HepG2 (cell line): Measurements from ENCODE around the gene SH2D7. TPM values are rescaled to one million over a fixed set of nuclear protein-coding genes. Genes with fewer than 3 reads are reported as not detected.
A peak's percentile ranks its signal among the peaks of the same experiment; 100 is the strongest.

Experiments
- ATAC-seq: fragments of 200-7000 bp; cut with Tn5 transposase; 3 replicates; pipeline ENCODE4 v1.9.1; 2020; ENCODE audit warnings: mild to moderate bottlenecking, moderate library complexity
- BruUV-seq: library from RNA; stranded (reverse); fragments of 400-500 nt; replicated peaks from 2 replicates; lab custom pipeline; 2021; lab: Mats Ljungman, UMichigan
- CTCF ChIA-PET: fragments of 300-600 bp; formaldehyde crosslinking; extraction: SDS; loops from one replicate; lab custom pipeline; 2021; ENCODE audit warnings: low total read pairs, inconsistent platforms, low intra/inter-chr PET ratio; lab: Yijun Ruan, JAX
- POLR2A ChIA-PET: fragments of 350-600 bp; sonication (Branson Sonifier 250); formaldehyde crosslinking; loops from one replicate; lab custom pipeline; 2020; ENCODE audit warnings: antibody characterized with exemption, inconsistent platforms; lab: Yijun Ruan, JAX
- DNase-seq: peaks from one replicate; pipeline ENCODE4 v3.0.0-alpha.2; 2015; ENCODE audit warnings: low spot score
- FAIRE-seq: peaks from 3 replicates; lab custom pipeline; 2011; peaks lifted over from hg19 to GRCh38; lab: Jason Lieb, UNC
- H2AFZ ChIP-seq: one replicate; pipeline ENCODE4 v1.6.1; 2011; ENCODE audit warnings: low read length, inconsistent platforms
- H3K27ac ChIP-seq: fragments of 300-600 bp; 3 replicates; pipeline ENCODE4 v1.8.0; 2011; ENCODE audit warnings: mixed run types, mild to moderate bottlenecking, mixed read lengths, low read length, inconsistent platforms; ENCODE audit not compliant: insufficient read depth; ENCODE audit errors: extremely low read length
- H3K27me3 ChIP-seq, 2 experiments: fragments of 200-600 bp in 1 of 2; 2 replicates in 1 of 2; 3 replicates in 1 of 2; pipeline versions ENCODE4 v1.6.0 to v1.8.0; 2011; ENCODE audit warnings: low read length in 2 of 2, mild to moderate bottlenecking in 2 of 2, moderate library complexity in 2 of 2, inconsistent platforms in 1 of 2; ENCODE audit not compliant: insufficient read depth in 2 of 2, control insufficient read depth in 1 of 2
- H3K36me3 ChIP-seq, 2 experiments: fragments of 200-600 bp in 1 of 2; replicated peaks in 1 of 2; 2 replicates in 1 of 2; 3 replicates in 1 of 2; pipeline versions ENCODE4 v1.5.1 to v1.8.0; 2011; ENCODE audit warnings: low read length in 2 of 2, inconsistent platforms in 1 of 2; ENCODE audit not compliant: insufficient read depth in 2 of 2, control insufficient read depth in 1 of 2
- H3K4me1 ChIP-seq: 2 replicates; pipeline ENCODE4 v1.5.1; 2012; ENCODE audit warnings: low read length, inconsistent platforms; ENCODE audit not compliant: insufficient read depth
- H3K4me2 ChIP-seq: 2 replicates; pipeline ENCODE4 v1.6.0; 2011; ENCODE audit warnings: low read depth, low read length, inconsistent platforms
- H3K4me3 ChIP-seq, 3 experiments: fragments of 200-600 bp in 1 of 3; sonication (generic), shearing (Covaris generic) in 1 of 3; replicated peaks in 1 of 3; 2 replicates each; pipeline ENCODE4 v1.5.1; 2011 to 2016; ENCODE audit warnings: low read length in 3 of 3, inconsistent platforms in 2 of 3, low read depth in 2 of 3, mild to moderate bottlenecking in 2 of 3, control low read depth in 1 of 3, mixed read lengths in 1 of 3; ENCODE audit not compliant: insufficient read depth in 1 of 3
- H3K79me2 ChIP-seq: one replicate; pipeline ENCODE4 v1.6.1; 2011; ENCODE audit warnings: low read length, inconsistent platforms; ENCODE audit not compliant: insufficient read depth
- H3K9ac ChIP-seq: 2 replicates; pipeline ENCODE4 v1.6.0; 2011; ENCODE audit warnings: mild to moderate bottlenecking, low read depth, low read length, inconsistent platforms; ENCODE audit not compliant: insufficient read depth
- H3K9me3 ChIP-seq: 2 replicates; pipeline ENCODE4 v1.5.1; 2012; ENCODE audit warnings: mild to moderate bottlenecking, low read length
- H4K20me1 ChIP-seq: 2 replicates; pipeline ENCODE4 v1.6.0; 2011; ENCODE audit warnings: inconsistent platforms, mild to moderate bottlenecking, low read length, moderate library complexity; ENCODE audit not compliant: insufficient read depth
- BRCA1 ChIP-seq: sonication (generic); formaldehyde crosslinking; IDR thresholded peaks from 2 replicates; pipeline ENCODE4 v1.4.0; 2020; ENCODE audit warnings: missing genetic modification reagents
- CHD4 ChIP-seq: fragments of 200-600 bp; sonication (generic); IDR thresholded peaks from 2 replicates; pipeline ENCODE4 v1.7.0; 2017; ENCODE audit warnings: mild to moderate bottlenecking, low read length, borderline replicate concordance
- EED ChIP-seq: sonication (generic); formaldehyde crosslinking; IDR thresholded peaks from 2 replicates; pipeline ENCODE4 v1.5.0; 2020; ENCODE audit warnings: mild to moderate bottlenecking, missing genetic modification reagents
- HOXA9 ChIP-seq: sonication (generic); formaldehyde crosslinking; IDR thresholded peaks from 2 replicates; pipeline ENCODE4 v1.8.1; 2022; ENCODE audit warnings: missing genetic modification reagents, mild to moderate bottlenecking, moderate library complexity, borderline replicate concordance
- MZF1 ChIP-seq: sonication (generic); formaldehyde crosslinking; IDR thresholded peaks from 2 replicates; pipeline ENCODE4 v1.8.1; 2023; ENCODE audit warnings: mild to moderate bottlenecking, missing genetic modification reagents, borderline replicate concordance
- RNF219 ChIP-seq: sonication (generic); formaldehyde crosslinking; IDR thresholded peaks from 2 replicates; pipeline ENCODE4 v1.5.0; 2020; ENCODE audit warnings: mild to moderate bottlenecking, missing genetic modification reagents
- RORA ChIP-seq: sonication (generic); formaldehyde crosslinking; IDR thresholded peaks from 2 replicates; pipeline ENCODE4 v1.5.0; 2020; ENCODE audit warnings: mild to moderate bottlenecking, missing genetic modification reagents, moderate library complexity
- SOX6 ChIP-seq, 2 experiments: fragments of 450-650 bp in 1 of 2; sonication (generic) in 1 of 2; formaldehyde crosslinking in 1 of 2; IDR thresholded peaks; 2 replicates each; pipeline versions ENCODE4 v1.4.0 to v1.6.1; 2017 to 2020; ENCODE audit warnings: antibody characterized with exemption in 1 of 2, mild to moderate bottlenecking in 1 of 2, missing genetic modification reagents in 1 of 2
- ZNF441 ChIP-seq: sonication (generic); formaldehyde crosslinking; IDR thresholded peaks from 2 replicates; pipeline ENCODE4 v1.7.0; 2021; ENCODE audit warnings: missing genetic modification reagents, borderline replicate concordance
- ZNF7 ChIP-seq: IDR thresholded peaks from 2 replicates; pipeline ENCODE4 v1.6.1; 2016; ENCODE audit warnings: missing biosample characterization, missing genetic modification reagents
- ZNF710 ChIP-seq: sonication (generic); formaldehyde crosslinking; IDR thresholded peaks from 2 replicates; pipeline ENCODE4 v1.5.0; 2020; ENCODE audit warnings: mild to moderate bottlenecking, missing genetic modification reagents, borderline replicate concordance
- ZNF737 ChIP-seq: sonication (generic); formaldehyde crosslinking; IDR thresholded peaks from 2 replicates; pipeline ENCODE4 v1.5.0; 2020; ENCODE audit warnings: missing genetic modification reagents, mild to moderate bottlenecking, borderline replicate concordance
- ZNF841 ChIP-seq: sonication (generic); formaldehyde crosslinking; IDR thresholded peaks from 2 replicates; pipeline ENCODE4 v1.8.1; 2023; ENCODE audit warnings: missing genetic modification reagents, borderline replicate concordance
- ZNF891 ChIP-seq: sonication (generic); formaldehyde crosslinking; IDR thresholded peaks from 2 replicates; pipeline ENCODE4 v1.5.0; 2020; ENCODE audit warnings: mild to moderate bottlenecking, missing genetic modification reagents
- ZSCAN29 ChIP-seq: sonication (generic); formaldehyde crosslinking; conservative IDR thresholded peaks from 2 replicates; pipeline ENCODE4 v1.4.0; 2020; ENCODE audit warnings: mild to moderate bottlenecking, missing genetic modification reagents
- WGBS: methylation state at CpG from one replicate; pipeline ENCODE4 v1.1.6; 2017; ENCODE audit warnings: low lambda C conversion rate; 5-methylcytosine and 5-hydroxymethylcytosine counted together
- in situ Hi-C: cut with HindIII; loops from 2 replicates; pipeline ENCODE4 v1.10.0; 2017; ENCODE audit warnings: low pct_unique_long_range_greater_than_20kb; ENCODE audit not compliant: extremely low pct_ligation_motif_present
- intact Hi-C: fragments of 100-400 bp; cut with micrococcal nuclease; formaldehyde crosslinking; loops from one replicate; pipeline ENCODE4 v1.10.0; 2022; ENCODE audit not compliant: unreplicated experiment
- polyA plus RNA-seq, 8 experiments: library from polyadenylated mRNA; depleted of rRNA in 3 of 8; stranded (reverse) in 7 of 8; unstranded in 1 of 8; fragments of >200 nt; fragmentation: Illumina TruSeq in 4 of 8; extraction: Trizol in 4 of 8; gene quantifications; 2 replicates each; pipeline versions ENCODE4 v1.2.1 to v1.2.3, GENCODE V29; 2011 to 2016; ENCODE audit warnings: low read depth in 4 of 8, missing spikeins in 1 of 8, mixed read lengths in 1 of 8; ENCODE audit not compliant: insufficient read depth in 1 of 8
- total RNA-seq, 5 experiments: library from RNA; depleted of rRNA; stranded (reverse); fragments of >200 nt; fragmentation: Illumina TruSeq; extraction: Trizol; gene quantifications; 2 replicates each; pipeline ENCODE4 v1.2.3, GENCODE V29; 2016; ENCODE audit warnings: low read depth in 1 of 5

Gene SH2D7
- total and polyA plus RNA-seq, 2 of the 13 experiments (the other 11 are each of a cell fraction or from before 2014, with no cell fraction given), result not detected

- H3K9ac ChIP-seq, result no peak overlapping the region
- no peak overlapping the region for H3K4me3 ChIP-seq
- in situ Hi-C loops, result no loop called here
- FAIRE-seq, result no peak
- H3K27ac ChIP-seq, result no peak overlapping the region
- peaks cover 4% of the 10 kb centered on the region; the same call in 1 of the 2 replicates for H4K20me1 ChIP-seq
- no peak overlapping the region for H3K4me2 ChIP-seq
- BruUV-seq, result no TSS peak
- no peak for DNase-seq
- no peaks in the 10 kb centered on the region for H3K27me3 ChIP-seq
- no peaks in the 10 kb centered on the region for H3K9me3 ChIP-seq
- ChIA-PET CTCF (no interaction called here), POLR2A (interaction anchor here (0.9 kb wide), 1 partner anchor 11 kb away, joined by 3 read pairs; no protein-coding TSS in a partner anchor)
- H3K79me2 ChIP-seq, result peaks cover 24% of the 10 kb centered on the region
- ATAC-seq, result no peak
- no peak overlapping the region for H2AFZ ChIP-seq
- H3K36me3 ChIP-seq, result peaks cover 2 to 10% of the 10 kb centered on the region in 2 experiments; a peak in 2 of 5 replicates
- peaks cover 43% of the 10 kb centered on the region for H3K4me1 ChIP-seq
- intact Hi-C loops, result no loop called here
- no peak for TF ChIP-seq ZNF710 (CRISPR knock-in tag)
- peak; percentile 93 for TF ChIP-seq ZNF7 (CRISPR knock-in tag)
- TF ChIP-seq CHD4, result no peak
- 81% methylated on average over 2 of the region's 2 CpGs for WGBS
These were observed 37.8 kb upstream of the SH2D7 start for GRCh38 chr15:78054518-78054917.

- H3K4me2 ChIP-seq, result no peak overlapping the region
- ATAC-seq (no peak), DNase-seq (no peak), FAIRE-seq (no peak)
- ChIA-PET CTCF (no interaction called here), POLR2A (no interaction called here)
- H3K27me3 ChIP-seq, result no peaks in the 10 kb centered on the region
- H4K20me1 ChIP-seq, result peaks cover 4% of the 10 kb centered on the region; the same call in 1 of the 2 replicates
- no TSS peak for BruUV-seq
- H3K9me3 ChIP-seq, result no peaks in the 10 kb centered on the region
- no peak overlapping the region for H3K27ac ChIP-seq
- WGBS, result 100% methylated on average over 1 of the region's 1 CpG
- no peak overlapping the region for H2AFZ ChIP-seq
- H3K9ac ChIP-seq, result no peak overlapping the region
- peaks cover 2 to 10% of the 10 kb centered on the region in 2 experiments; a peak in 2 of 5 replicates for H3K36me3 ChIP-seq
- H3K79me2 ChIP-seq, result peaks cover 29% of the 10 kb centered on the region
- peaks cover 47% of the 10 kb centered on the region for H3K4me1 ChIP-seq
- in situ Hi-C loops, result no loop called here
- intact Hi-C loops, result no loop called here
- no peak overlapping the region for H3K4me3 ChIP-seq
- no peak for TF ChIP-seq ZNF891
- no peak for TF ChIP-seq ZSCAN29 (CRISPR knock-in tag)
- no peak for TF ChIP-seq BRCA1
- no peak for TF ChIP-seq ZNF441
- TF ChIP-seq ZNF841, result no peak
- TF ChIP-seq SOX6 (IDR thresholded peaks at IDR 0.05), result no peak
- no peak for TF ChIP-seq SOX6 (CRISPR knock-in tag; IDR thresholded peaks at IDR 0.05)
- TF ChIP-seq RNF219 (CRISPR knock-in tag), result no peak
- no peak for TF ChIP-seq ZNF737 (CRISPR knock-in tag)
- no peak for TF ChIP-seq HOXA9
- no peak for TF ChIP-seq MZF1 (CRISPR knock-in tag)
- no peak for TF ChIP-seq EED (CRISPR knock-in tag)
- TF ChIP-seq RORA (CRISPR knock-in tag), result no peak
These were observed 37.4 kb upstream of the SH2D7 start for GRCh38 chr15:78054966-78055365.
